Hepatocyte (in vitro differentiated cells): ENCODE data around the gene WSCD2.

Experiments
- CTCF ChIP-seq: fragments of 200-600 bp; sonication (generic); IDR thresholded peaks from 2 replicates; pipeline ENCODE4 v1.5.1; 2016; ENCODE audit warnings: antibody characterized with exemption, mild to moderate bottlenecking; ENCODE audit not compliant: poor library complexity
- EZH2 ChIP-seq: fragments of 200-600 bp; sonication (generic); IDR thresholded peaks from 2 replicates; pipeline ENCODE4 v1.6.1; 2016; ENCODE audit warnings: antibody characterized with exemption, mild to moderate bottlenecking, borderline replicate concordance
- EZH2phosphoT487 ChIP-seq: fragments of 200-600 bp; sonication (generic); IDR thresholded peaks from one replicate; pipeline ENCODE4 v1.6.1; 2018; ENCODE audit warnings: antibody characterized with exemption, mild to moderate bottlenecking, low read depth, moderate library complexity; ENCODE audit not compliant: unreplicated experiment, severe bottlenecking

- TF ChIP-seq EZH2 = no peak
- no peak for TF ChIP-seq CTCF
- TF ChIP-seq EZH2phosphoT487 = no peak
Observed at GRCh38 chr12:108260969-108261368, 131.9 kb downstream of the WSCD2 start.
